GM19395 (cell line): ENCODE results near the gene ARHGEF7.
"Not testable (repeated sequence)": the region's sequence is repeated elsewhere in the genome, so short reads cannot be mapped to it uniquely, and the experiment has no call there.

Experiments used
- ATAC-seq: cut with Tn5 transposase; IDR thresholded peaks from one replicate; pipeline ENCODE4 v1.9.1; 2021; ENCODE audit warnings: mild to moderate bottlenecking, moderate library complexity; ENCODE audit not compliant: unreplicated experiment

The ARHGEF7 gene

DNA sequence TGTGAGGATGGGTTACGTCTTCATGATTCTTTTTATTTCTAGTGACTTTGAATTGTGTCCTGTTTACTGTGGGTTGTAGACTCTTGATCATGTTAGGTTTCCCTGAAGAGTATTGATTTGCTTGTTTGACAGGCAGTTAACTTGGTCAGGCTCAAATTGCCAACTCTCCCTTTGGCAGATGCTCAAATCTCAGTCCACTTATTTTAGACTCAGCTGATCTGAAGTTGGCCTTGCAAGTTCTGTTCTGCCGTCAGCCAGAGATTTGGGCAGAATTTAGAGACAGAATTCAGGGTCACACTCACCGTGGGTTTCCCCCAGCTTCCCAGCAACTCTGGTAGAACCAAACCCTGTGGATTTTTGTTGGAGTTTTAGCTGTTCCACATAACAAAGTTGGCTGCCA, 133.7 kb downstream of the ARHGEF7 start:
- no peak for ATAC-seq

DNA sequence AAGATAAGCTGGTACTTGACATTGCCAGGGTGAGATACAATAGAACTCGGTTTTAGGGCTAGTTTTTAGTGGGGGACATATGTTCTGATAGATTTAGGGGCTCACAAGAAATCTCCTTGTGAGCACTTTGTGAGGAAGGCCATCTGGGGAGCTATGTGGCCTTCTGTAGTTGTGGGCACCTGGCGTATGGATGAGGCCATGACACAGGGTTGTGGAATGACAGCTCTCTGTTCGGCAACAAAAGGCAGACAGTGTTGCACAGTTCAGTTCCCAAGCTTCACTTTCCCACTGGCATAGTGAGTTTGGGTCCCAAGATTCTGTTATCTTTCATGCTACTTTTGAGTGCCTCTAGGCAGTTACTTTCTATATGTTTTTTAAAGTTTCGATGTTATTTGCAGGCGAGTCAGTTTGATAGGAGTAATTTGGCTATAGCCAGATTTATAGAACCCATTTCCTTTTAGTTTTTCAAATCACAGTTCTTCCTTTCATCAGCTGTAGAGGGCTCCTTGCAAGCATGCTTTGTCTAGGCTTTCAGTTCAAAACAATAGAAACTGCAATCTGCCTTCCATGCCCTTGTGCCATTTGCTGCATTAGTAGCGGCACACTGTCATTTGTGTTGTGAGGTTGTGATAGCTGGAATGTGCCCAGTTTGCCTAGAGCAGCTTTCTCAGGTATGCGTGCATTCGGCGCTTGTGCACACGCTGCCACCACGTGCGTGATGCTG, 134.7 kb downstream of the ARHGEF7 start:
- no peak for ATAC-seq

DNA sequence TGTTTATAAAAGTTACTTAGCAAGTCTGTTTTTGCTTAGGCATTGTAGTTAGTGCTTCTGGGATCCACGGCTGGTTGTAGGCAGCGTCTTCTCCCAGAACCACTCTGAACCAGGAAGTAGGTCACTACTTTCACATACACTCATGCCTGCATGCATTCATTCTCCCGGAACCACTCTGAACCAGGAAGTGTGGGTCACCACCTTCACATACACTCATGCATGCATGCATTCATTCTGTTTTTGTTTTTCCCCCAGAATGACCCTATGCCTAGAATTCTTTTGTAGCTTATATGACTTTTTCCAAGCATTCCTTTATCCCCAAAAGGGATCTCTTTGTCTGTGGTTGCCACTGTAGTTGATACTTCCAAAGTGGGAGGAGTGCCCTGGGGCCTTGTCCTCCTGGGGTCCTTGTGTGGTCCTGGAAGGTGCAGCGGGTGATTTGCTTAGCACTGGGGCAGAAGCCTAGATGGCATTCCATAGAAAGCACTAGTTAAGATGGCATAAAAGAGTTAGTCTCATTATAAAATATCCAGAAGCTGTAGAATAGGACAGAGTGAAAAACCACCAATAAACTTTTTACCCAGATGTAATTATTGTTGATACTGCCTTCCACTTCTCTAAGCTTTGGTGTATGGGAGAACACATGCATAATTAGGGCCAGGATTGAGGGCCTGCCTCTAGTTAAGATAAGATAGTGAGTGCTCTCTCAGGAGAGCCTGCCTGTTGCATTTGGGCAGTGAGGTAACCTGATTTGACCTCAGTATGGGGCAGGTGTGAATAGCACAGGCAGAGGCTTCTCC, 136.7 kb downstream of the ARHGEF7 start:
- ATAC-seq = no peak

DNA sequence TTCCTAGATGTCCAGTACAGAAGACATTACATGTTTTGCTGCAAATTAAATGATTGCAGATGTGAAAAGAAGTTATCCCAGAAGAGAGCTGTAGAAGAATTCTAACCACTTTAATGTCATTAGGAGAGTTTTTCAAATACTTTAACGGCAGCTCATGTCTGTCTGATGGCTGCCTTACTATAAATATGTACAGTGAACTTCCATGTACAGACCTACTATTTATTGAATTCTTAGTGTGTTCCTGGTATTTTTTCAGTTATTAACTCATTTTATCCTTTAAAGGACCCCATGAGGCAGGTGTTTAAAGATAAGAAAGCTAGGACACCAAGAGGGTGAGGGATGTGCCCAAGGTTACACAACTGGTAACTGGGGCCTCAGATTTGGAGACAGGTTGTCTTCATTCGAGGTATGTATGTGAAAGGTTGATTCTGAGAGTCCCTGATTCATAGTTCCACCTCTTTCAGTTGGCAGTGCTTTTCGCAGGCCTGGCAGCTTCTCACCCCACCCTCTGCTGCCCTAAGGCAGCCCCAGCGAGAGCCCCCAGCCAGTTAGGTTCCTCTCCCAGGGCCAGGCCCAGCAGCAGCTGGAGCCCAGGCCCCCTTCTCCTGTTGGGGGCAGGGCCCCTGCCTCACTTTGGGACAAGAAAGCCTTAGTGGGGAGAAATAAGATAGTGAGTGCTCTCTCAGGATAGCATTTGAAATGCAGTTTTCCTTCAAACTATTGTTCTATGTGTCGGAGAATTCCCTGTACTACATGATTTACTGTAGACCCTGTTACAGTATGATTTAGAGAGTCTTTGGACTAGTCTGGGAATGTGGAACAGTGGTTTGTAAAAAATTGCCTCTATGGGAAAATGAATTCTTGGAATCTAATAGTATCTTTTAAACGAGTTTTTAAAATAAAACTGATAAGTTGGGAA, 137.6 kb downstream of the ARHGEF7 start:
- ATAC-seq = no peak

DNA sequence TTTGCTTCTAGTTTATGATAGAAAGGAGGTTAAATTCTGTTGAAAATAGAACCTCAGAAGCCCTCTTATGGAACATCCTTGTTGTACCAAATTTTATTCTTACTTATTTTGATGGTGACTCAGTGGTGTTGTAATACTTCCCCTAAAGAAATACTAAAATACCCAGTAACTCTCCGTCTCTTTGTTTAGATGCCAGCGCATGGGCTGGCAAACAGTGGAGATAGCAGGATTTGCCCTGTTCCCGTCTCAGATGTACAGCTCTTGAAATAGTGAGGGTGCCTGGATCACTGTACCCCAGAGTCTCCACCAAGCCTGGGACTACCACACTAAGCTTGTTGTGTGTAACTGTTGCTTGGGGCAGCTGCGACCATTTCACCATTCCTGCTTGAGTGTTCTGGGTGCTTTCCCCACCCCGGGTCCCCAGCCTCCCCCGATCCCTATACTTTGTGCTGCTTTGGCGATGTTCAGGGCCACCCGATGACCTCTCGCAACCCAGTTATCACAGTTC, 138.3 kb downstream of the ARHGEF7 start:
- ATAC-seq = no peak

DNA sequence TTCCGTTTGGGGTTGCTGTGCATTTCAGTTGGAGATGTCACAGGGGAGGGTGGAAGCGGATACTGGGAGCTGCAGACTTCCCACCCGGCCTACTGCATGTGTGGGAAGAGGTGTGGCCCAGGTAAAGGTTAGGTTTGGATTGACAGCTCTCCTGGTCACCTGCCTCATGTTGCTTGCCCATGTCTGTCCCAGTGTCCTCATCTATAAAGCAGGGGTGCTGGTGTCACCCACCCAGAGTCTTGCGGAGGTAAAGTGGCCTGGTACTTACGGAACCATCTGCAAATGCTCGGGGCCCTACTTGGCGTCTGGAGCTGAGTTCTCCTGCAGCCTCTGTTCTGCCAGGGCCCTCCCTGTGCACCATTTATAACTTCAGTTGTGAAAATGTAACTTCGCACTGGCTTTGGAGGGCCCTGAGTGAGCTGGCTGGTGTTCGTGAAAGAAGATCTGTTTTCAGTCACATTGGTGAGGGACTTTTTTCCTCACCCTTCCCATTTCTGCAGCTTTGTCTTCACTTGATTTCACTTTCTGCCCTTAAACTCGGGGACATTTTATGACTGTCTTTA, 140.2 kb downstream of the ARHGEF7 start:
- no peak for ATAC-seq

DNA sequence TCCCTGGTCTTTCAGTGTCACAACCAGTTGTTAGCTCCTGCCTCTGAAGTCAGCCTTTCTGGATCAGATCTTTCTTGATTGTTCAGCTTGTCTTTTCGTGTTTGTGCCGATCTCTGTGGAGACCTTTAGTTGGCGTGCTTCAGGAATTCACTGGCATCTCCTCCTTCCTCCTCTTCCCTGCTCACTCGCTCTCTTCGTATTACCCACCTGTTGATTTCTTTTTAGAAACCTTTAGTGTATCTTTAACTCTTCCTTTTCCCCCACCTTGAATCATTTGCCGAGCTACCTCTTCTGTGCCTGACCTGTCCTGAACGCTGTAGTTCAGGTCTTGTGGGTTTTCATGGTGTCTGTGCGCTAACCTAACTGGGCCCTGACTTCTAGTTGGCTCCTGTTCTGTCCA, 141.3 kb downstream of the ARHGEF7 start:
- no peak for ATAC-seq

DNA sequence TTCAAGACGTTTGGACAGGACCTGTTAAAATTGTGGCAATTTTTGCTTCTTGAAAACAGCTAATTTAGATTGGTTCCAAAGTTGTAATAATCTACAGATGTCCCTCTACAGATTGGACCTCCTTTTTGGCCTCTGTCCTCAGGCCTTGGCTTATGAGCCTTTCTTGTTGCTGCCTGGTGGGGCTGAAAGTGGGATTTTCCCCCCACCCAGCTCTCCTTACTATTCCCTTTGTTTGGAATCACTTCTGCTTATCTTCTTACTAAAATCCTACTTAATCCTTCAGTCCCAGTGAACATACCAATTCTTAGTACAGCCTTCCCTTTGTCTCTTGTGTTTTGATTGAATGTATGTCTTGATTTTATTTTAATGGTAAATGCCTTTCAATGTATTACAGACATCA, 141.8 kb downstream of the ARHGEF7 start:
- ATAC-seq = no peak

DNA sequence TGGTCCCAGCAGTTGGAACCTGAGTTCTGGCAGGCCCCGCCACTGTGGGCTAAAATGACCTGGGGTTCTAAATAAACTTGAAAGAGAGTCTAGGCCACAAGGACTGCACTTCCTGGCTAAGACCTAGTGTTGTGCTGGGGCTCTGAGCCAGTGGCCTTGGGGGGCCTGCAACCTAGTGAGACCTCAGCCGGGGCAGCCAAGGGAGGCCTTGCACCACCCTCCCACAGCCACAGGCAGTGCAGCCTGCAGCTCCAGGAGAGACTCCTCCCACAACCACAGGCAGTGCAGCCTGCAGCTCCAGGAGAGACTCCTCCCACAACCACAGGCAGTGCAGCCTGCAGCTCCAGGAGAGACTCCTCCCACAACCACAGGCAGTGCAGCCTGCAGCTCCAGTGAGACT, 142.8 kb downstream of the ARHGEF7 start:
- ATAC-seq = not testable (repeated sequence)

DNA sequence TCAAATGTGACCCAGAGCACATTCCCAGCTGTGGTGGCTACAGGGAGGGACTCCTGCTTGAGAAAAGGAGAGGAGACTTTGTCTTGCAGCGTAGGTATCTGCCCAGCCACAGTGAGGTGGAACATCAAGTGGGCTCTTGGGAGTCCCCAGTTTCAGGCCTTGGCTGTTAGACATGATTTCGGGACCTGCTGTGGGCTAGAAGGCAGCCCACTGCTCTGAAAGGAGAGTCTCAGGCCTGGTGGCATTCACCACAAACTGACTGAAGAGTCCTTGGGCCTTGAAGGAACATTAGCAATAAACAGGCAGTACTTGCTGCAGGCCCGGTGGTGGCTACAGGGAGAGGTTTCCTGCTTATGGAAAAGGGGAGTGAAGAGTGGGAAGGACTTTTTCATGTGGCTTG, 143.5 kb downstream of the ARHGEF7 start:
- ATAC-seq = no peak

DNA sequence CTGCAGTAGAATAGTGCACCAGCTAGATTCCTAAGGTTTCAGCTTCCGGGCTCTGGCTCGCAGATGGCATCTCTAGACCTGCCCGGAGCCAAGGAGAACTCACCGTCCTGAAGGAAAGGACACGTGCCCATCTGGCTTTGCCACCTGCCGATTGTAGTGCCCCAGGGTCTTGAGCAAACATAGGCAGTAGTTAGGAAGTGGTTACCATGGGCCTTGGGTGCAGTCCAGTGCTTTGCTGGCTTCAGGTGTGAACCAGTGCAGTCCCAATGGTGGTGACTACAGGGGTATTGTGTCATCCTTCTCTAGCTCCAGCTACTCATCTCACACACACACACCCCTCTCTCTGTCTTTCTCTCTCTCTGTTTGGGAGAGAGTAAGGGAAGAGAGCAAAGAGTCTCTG, 143.9 kb downstream of the ARHGEF7 start:
- no peak for ATAC-seq

DNA sequence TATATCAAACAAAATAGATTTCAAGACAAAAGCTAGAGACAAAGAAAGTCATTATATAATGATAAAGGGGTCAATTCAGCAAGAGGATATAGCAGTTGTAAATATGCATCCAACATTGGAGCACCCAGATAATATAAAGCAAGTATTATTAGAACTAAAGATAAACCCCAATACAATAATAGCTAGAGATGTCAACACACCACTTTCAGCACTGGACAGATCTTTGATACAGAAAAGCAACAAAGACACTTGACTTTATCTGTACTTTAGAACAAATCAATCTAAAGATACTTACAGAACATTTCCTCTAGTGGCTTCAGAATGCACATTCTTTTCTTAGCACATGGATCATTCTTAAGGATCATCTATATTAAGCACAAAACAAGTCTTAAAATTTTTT, 146.2 kb downstream of the ARHGEF7 start:
- no peak for ATAC-seq

DNA sequence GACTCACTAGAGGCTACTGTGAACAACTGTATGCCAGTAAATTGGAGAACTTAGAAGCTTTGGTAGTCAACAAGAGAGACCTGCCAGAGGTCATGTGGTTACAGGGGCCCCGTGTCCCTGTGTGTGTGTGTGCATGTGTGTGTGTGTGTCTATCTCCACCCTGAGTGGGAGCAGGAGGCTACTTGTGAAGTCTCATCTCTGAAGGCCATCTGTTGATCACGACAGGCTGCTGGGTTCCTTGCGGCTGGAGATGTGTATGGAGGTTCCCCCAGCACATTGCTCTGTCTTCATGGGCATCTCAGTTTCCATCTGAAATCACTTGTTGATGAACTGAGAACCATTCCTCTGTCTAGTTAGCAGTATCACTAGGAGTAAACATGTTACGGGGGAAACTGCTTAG, 147.2 kb downstream of the ARHGEF7 start:
- no peak for ATAC-seq

DNA sequence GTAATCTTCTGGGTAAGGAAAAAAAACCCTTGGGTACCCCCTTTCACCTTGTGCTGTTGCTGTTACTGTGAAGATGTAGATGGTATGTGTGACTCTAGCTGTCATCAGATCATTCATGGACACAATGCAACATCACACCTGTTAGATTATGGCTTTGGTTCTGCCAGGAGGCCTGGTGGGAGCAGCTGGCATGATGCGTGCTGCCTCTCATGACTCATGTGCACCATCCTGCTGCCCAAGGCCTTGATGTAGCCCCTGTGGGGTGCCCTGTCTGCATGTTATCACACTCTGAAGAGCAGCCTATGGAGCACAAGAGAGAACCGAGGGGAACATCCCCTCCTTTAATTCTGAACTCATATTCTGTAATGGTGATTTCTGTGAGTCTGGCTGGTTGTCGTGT, 147.6 kb downstream of the ARHGEF7 start:
- ATAC-seq = no peak

DNA sequence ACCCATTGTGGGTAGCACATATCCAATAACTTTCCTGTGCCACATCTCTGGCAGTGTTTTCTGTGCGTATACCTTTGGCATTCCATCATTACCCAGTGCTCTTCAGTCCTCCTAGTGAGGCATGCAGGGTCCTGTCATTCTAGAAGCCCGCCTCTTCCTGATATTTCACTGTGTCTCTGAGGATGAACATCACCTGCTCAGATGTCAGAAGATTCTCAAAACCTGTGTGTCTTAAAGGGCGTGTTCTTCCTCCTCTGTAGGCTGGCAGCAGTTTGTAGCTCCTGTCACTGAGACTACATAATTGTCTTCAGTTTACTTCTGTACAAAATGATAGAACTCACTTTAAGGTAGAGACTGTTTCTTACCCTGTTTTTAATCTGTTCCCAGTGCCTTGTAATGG, 148.5 kb downstream of the ARHGEF7 start:
- no peak for ATAC-seq

DNA sequence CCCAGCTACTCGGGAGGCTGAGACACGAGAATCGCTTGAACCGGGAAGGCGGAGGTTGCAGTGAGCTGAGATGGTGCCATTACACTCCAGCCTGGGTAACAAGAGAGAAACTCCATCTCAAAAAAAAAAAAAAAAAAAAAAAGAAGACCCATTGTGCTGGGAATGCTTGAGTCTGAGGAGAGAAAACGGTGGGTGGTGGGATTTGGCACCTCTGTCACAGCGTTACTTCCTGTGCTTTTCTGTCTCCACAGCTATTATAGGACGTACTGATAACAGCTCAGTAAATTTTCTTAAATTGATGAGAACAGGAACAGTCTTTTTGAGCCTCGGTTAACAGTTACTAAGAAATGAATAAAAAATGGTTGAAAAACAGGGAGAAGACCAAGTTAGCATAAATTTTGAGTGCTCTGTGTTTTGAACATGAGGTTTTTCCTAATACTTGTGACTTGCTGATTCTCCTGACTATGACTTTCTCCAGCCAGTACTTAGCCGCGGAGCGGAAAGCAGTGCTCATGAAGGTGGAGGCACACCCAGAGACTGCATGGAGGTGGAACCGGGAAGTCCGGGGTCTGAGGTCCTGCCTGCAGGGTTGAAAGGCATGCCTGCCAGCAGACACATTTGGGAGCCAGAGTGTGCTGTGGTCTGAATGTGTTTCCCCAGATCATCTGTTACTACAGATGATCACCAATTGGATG, 150.0 kb downstream of the ARHGEF7 start:
- no peak for ATAC-seq

DNA sequence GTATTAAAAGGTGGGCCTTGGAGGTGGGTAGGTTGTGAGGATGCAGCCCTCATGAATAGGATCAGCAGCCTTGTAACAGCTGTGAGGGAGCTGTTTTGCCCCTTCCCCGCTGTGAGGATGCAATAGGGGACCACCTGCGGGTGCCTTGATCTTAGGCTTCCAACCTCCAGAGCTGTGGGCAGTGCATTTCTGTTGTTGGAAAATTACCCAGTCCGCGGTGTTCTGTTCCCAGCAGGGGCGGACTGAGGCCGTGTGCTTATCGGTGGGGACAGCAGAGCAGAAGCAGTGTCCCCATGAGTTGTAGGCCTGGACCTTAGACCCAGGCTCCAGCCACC, 150.6 kb downstream of the ARHGEF7 start:
- no peak for ATAC-seq

DNA sequence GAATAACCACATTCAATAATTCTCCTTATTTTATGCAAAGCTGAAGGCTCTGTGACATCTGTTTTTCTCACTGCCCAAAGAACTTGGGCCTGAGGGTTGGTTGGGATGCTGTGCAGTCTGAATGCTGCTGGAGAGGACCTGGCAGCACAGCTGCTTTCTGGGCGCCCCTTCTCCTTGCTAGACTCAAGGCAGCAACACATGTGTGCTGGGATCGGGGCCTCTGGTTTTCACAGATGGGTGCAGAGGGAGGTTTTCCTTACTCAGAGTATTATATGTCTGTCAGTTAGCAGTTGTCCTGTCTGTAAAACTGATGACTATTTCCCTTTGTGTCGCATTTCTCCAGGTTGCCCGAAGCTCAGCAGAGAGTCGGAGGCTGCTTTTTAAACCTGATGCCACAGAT, 152.1 kb downstream of the ARHGEF7 start:
- no peak for ATAC-seq

DNA sequence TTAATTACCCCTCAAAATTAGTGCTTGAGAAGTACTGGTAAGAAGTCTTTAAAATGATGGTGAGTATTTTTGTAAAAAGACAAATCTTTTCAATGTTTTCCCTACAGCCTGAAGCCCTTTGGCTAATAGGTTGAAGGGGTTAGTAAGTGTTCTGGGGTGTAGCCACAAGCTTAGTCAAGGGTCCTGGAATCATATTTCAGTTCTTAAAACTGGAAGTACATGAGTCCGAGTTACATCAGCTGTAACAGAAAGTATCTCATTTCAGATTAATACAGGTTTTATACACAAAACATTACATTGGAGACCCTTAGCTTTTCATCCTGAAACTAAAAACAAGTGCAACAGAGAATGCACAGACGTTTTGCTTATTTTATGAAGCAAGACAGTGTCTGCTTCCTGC, 152.7 kb downstream of the ARHGEF7 start:
- no peak for ATAC-seq

DNA sequence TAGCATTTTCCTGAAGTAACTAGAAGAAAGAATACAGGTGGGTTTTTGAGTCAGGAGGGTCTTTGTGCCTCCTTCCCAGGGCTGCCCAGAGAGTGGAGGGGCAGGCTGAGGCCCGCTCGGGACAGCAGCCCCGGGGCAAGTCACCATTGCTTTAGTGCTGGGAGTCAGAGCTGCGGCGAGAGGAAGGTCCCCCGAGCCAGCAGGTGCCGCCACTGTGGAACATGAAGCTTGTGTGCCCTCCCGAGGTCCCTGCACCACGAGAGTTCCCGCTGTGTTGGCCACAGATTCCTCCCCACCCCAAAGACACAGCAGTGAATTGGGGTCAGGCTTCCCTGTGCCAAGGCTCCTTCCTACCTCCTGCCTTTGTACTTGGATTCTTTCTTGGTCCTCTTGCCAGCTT, 154.4 kb downstream of the ARHGEF7 start:
- ATAC-seq = no peak

DNA sequence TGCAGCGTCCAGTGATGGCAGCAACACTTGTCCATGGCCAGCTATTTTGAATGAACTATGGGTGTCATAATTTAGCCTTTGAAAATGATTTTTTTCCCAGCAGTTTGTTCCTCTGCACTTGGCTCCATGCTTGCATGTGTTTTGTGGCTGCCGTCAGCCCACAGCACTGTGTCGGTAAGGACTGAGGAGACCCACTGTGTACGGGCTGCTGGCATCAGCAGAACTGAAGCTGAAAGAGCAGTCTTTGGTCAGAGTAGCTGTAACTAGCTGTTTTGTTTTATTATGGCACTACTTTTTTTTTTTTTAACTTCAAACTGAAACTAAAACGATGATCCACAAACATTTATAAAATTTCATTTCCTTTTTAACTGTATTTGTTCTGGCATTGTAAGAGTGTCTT, 155.0 kb downstream of the ARHGEF7 start:
- no peak for ATAC-seq
